OCI-LY1 (cell line): ENCODE data around the gene ULK4.

Experiments
- CTCF ChIP-seq: fragments of 200-600 bp; sonication (generic), shearing (Covaris generic); IDR thresholded peaks from 2 replicates; pipeline ENCODE4 v1.5.1; 2017; ENCODE audit warnings: mild to moderate bottlenecking, antibody characterized with exemption, low read length, moderate library complexity, mixed read lengths
- EZH2 ChIP-seq: fragments of 200-600 bp; sonication (generic), shearing (Covaris generic); IDR thresholded peaks from 2 replicates; pipeline ENCODE4 v1.8.0; 2017; ENCODE audit warnings: borderline replicate concordance, mixed run types, mild to moderate bottlenecking, antibody characterized with exemption, low read length, moderate library complexity, mixed read lengths

GRCh38 chr3:41608347-41608746, 353.6 kb downstream of the ULK4 start:
- TF ChIP-seq CTCF = no peak
- TF ChIP-seq EZH2 = no peak
